Measurements from ENCODE around the gene PPP2R2B.

- no peak for TF ChIP-seq EZH2 (IDR thresholded peaks at IDR 0.05; ENCODE audit: low read length, unreplicated experiment)
- no peak for TF ChIP-seq CTCF (conservative IDR thresholded peaks at IDR 0.05; ENCODE audit: low read depth, low read length)
Measured at GRCh38 chr5:146687630-146688029, 190.9 kb downstream of the PPP2R2B start.

All from PC-3 (cell line).